Ramos (cell line): Measurements from ENCODE around the gene UQCRC1.

ENCODE experiments used
- in situ Hi-C: fragments of 300-500 bp; cut with MboI; formaldehyde crosslinking; loops from one replicate; pipeline ENCODE4 v1.14.3; 2022; ENCODE audit warnings: low sequenced_read_pairs; ENCODE audit not compliant: unreplicated experiment

The UQCRC1 gene

DNA sequence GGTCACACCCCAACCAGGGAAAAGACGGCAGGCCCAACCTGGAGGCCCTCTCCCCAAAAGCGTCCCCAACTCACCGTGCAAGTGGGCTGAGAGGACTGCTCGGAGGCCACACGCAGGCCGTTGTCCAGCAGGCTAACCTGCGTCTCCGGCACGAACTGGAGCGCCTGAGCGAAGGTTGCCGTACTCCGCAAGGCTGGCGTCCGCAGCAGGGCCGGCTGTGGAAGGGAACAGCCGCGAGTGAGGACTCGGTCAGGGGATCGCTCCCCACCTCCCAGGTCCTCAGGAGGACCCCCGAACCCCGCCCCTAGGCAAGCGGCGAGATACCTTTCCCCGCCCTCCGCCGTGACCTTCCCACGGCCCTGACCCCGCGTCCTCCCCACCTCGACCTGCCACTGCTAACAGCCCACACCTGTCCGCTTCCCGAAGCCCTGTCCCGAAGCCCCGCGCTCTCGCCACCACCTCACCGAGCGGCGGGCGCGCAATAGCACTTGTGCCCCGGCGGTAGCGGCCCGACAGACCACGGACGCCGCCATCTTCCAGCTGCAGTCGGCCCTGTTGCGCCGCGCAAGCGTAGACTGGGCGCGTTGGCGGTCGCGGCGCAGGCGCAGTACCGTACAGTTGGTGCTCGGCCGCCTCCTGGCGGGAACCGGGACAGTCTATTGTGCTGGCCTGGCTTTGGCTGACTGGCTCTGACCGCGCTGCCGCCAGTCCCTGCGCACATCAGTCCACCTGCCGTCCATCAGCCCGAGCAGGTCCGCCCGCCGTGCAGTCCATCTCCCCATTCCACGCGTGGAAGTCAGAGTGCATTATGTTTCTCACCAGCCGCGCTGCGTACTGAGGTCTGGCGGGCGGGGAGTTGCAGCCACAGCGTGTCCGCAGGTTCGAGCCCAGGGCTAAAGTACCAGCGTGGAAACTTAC lies at the start of gene UQCRC1:
Gene UQCRC1, minus strand, starts transcription at position 559 of the 918 bp plus-strand sequence. Its CDS starts 26 bp downstream, at position 533.
- in situ Hi-C loops, result no loop called here

DNA sequence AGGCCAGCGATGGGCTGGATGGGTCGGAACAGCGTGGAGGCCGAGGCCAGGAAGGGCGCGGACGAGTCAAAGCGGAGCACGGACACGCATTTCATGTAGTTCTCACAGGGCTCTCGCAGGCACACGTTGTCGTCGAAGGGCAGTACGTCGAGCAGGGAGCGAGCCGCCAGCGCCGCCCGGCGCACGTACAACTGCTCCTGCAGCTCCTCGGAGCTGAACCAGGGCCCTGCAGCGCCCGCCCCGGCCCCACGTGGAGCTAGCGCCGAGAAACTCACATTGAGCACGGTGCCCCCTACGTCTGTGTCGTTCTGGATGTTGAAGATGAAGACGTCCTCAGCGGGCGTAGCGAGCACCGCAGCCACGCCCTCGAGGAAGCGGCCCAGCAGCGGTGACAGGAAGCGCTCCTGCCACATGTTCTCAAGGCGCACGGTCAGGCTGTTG lies 47.4 kb upstream of the UQCRC1 start:
- in situ Hi-C loops, result no loop called here

DNA sequence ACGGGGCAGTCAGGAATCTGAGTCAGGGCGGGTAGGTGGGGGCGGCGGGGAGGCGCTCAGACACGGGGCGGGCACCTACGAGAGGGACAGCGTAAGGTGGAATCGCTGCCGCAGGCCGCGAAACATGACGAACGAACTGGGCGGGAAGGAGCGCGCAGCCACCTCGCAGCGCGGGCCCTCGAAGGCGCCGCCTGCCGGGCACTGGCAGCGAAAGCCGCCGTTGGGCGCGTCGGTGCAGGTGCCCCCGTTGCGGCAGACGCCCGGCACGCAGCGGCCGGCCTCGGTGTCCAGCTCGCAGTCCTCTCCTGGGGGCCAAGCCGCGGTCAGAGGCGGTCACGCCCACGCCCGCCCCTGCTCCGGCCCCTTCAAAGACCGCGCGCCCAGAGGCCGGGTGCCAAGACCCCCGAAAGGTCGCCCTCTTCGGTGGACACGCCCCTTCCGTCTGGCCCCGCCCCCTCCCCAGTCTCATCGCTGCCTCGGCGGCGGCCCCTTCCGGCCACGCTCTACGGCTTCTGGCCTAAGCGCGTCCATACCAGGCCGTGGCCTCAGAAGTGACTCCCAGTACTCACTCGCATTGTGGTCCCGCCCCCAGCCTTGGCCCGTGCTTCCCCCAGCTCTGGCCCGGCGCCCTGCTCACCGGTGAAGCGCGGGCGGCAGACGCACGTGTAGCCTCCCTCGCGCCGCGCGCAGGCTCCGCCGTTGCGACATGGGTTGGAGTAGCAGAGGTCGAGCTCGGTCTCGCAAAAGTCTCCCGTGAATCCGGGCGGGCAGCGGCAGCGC lies 46.8 kb upstream of the UQCRC1 start:
- in situ Hi-C loops, result no loop called here

DNA sequence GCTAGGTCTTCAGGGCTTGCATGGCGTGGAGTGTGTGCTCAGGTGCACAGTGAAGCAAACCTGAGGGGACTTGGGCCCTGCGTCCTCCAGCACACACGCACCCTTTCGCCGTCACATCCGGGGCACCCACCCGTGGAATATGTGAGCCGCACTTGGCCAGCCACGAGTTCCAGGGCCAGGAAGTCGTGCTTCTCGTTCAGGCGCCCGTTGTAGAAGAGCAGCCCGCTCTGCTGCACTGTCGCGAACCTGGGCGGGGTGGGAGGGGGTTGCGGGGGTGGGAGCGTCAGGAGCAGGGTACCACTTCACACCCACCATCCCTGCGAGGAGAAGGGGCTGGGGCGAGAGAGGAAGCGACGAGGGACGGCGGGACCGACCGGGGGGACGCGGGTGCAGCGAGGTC lies 46.2 kb upstream of the UQCRC1 start:
- in situ Hi-C loops, result no loop called here

DNA sequence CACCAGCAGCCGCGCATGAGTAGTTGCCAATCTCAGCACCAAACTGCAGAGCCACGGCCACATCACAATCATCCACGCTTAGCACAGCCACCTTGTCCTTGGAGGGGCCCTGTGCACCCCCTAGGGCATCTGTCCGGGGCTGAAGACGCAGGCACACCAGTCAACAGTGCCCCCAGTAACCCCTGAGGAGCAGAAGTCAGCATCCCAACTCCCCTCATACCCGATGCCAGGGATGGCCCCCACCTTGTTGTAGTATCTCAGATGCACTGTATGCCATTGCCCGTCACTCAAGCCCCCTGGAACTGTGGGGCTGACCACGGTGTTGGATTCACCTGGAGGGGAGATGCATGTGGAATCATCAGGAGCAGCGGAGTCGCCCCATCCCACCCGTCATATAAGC lies 45.6 kb upstream of the UQCRC1 start:
- in situ Hi-C loops, result no loop called here

DNA sequence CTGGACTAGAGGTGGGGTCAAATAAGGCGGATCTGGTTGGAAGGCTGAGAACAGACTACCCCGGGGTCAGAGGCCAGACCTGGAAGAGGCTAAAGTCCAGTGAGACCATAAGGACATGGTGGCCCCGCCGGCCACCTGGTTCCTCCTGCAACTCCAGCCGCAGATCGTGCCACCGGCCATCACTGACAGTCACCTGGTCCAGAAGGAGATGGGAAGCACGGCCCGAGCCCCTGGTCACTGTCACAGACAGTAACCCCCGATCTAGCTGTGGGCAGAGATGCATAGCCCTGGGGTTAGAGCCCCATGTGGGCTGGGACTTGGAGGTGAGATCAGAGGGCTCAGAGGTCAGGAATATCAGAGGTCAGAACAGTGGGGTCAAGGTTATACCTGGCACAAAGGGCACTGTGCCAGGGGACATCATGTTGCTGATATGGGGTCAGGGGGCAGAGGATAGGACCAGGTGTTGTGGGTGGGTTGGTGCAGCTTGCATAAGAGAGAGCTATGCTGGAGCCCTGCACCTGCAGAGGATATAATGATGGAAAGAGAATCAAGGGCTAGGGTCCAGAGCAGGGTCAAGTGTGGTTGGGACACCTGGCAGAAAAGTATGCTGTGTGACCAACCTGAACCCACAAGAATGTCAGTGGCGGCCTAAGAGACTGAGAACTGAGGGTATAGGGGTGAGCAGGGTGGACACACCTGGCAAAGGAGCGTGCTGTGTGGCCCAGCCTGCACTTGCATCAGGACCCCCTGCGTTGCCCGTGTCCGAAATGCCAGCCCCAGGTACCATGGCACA lies 43.7 kb upstream of the UQCRC1 start:
- in situ Hi-C loops, result no loop called here

DNA sequence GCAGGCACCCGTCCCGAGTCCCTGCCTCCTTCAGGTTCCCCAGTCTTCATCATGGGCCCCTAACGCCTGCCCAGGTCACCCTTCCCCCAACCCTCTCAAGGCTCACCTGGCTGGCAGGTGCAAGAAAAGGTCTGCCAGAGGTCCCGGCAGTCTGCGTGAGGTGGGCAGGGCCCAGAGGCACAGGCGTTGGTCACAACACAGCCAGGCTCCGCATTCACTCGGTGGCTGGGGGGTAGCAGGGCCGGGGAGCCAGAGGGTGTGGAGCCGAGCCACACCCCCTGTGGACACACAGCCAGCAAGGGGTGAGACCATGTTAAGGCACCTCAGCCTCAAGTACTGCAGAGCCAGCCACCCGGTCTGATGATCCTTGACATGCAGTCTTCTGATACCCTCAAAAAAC lies 42.3 kb upstream of the UQCRC1 start:
- in situ Hi-C loops, result no loop called here

DNA sequence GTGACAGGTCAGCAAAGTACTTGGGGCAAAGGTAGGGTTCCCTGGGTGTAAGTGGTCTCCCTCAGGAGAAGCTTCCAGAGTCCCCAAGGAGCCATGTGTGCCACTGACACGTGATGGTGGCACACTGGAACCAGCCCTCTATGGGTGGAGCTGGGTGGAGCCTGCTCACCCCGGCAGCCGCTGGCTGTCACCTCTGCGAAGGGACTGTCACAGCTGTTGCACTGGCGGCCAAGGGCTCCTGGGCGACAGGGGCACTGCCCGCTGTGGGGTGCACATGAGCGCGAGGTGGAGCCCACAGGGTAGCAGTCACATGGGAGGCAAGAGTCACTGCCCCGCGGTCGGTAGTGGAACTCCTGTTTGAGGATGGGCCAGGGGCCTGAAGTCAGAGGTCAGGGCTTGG lies 41.3 kb upstream of the UQCRC1 start:
- in situ Hi-C loops, result no loop called here

DNA sequence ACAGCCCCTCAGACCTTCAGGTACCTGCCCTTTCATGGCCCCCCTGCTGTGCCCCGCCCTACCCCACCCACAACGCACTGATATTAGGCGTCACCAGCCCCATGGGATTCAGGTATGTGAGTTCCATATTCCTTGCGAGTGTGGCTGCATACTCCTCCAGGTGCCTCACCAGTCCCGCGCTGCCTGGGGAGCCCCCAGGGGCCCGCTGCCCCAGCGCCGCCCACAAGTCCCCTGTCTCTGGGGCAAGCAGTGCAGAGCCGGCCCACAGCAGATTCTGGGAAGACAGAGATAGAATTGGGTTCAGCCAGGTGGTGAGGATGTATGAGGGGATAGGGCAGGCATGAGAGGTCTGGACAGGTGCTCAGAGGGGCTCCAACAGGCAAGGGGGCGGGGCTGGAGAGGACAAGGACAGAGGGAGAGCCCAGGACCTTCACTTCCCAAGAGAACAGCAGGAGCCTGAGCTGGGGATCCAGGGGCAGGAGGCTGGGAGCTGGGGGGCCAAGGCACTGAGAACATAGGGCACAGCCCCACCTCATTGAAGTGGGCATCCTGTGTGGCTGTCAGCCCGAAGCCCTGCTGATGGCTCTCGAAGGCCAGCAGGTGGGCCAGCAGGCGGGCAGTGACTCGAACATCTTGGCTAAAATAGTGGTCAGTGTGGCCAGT lies 38.9 kb upstream of the UQCRC1 start:
- in situ Hi-C loops, result no loop called here

DNA sequence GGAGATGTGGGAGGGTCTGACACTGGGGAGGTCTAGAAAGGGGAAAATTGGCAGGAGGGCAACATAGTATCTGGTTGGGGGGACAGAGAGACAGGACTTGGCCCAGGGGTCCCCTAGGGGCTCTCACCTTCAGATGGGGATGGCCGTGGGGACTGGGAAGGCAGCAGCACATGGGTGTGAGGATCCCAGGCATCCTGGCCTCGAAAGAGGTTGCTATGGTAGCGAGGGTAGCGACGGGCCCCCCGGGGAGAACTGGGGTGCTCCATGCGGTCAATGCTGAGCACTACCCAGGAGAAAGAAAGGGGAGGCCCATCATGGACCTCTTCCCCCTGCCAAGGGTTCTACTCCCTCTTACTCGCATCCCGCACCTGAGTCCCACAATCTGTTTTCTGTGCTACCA lies 38.3 kb upstream of the UQCRC1 start:
- in situ Hi-C loops, result no loop called here

DNA sequence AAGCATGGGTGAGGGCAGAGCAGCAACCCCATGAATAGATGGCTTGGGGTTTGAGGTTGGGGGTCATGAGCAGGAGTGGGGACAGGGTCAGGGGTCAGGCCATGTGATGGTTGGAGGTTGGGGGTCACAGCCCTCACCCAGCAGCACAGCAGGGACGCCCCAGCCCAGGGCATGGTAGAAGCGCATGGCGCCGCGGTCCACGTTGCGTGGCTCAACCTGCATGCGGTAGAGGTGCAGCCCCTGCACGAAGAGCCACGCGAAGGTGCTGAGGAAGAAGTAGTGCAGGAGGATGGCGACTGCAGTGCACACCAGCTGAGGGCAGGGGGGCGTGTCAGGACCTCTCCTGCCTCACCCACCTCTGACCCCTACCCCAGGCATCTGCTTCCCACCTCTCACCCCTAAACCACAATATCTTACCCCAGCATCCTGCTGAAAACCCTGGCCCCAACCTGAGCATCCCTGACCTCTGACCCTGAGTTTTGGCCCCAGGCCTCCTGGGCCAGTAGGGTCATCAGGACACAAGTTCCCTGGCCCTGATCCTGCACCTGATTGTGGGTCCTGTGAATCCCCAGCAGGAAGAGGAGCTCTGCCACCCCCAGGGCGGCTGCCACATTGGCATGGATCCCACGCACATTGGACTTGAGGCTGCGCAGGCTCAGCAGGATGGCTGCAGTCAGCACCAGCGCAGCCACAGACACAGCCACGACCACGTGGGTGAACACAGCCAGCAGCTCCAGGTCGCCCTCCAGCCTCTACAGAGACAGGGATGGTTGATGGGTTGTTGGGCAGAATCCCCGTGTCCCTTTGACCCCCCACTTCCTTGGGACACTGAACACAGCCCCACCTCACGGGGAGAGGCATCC lies 35.7 kb upstream of the UQCRC1 start:
- in situ Hi-C loops, result no loop called here

DNA sequence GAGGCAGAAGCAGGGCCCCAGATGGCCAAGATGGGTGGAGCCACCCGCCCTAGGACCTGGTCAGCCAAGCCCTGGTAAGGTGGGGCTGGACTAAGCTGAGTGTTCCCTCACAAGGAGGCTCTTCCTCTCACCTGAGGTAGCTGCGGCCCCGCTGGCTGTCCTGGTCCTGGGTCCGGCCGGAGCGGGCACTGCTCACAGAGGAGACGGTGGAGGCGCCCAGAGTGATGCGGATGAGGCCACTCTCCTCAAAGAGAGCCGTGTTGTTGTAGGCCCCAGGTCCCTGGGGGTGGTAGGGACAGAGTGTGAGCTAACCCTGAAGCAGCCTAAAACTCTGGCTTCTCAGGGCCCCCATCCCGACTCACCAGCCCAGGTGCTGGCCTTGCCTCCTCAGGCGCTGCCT lies 33.2 kb upstream of the UQCRC1 start:
- in situ Hi-C loops, result no loop called here

DNA sequence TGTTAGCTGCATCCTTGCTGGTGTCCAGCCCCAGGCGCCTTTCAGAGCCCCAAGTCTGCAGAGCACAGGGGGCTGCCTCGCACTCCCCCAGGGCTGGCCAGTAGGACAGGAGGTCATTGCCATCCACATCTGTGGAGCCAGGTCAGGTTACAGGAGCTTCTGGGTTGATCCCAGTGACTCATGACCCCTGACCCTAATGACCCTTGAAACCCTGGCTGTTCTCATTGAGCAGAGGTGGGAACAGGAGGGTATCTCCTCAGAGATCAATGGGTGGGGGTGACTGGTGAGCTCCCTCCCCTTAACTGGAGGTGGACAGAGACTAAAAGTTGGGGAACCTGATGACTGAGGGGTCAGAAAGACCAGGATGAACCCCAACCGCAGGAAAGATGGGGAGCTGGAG lies 31.9 kb upstream of the UQCRC1 start:
- in situ Hi-C loops, result no loop called here

DNA sequence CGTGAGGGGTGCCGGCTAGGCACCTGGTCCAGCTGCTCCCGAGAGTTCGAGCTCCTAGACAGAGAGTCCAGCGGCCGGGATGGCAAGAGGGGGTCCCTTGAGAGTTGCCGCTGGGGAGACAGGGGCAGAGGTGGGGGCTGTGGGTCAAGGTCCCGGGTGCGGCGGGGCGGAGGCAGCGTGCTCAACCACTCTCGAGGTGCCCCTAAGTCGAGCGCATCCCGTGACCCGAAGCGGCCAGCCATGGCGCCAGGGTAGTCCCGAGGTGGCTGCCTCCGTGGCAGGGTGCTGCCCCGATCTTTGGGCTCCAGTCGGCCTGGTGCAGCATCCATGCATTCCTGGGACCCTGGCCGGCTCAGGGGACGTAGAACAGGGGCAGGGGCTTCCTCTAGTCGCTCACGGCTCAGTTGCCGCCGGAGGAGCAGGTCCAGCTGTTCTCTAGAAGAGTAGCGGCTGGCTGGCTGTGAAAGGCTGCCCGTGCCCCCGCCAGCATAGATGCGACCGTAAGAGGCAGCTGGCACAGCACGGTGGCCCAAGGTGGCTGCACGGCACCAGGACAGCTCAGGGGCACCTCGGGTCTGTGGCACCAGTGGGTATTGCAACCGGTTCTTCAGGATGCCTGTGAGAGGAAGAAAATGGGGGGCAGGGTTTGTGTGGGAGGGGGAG lies 30.6 kb upstream of the UQCRC1 start:
- in situ Hi-C loops, result loop anchor here (10.0 kb wide), 1 partner anchor 175 kb away; a partner anchor contains a TSS

DNA sequence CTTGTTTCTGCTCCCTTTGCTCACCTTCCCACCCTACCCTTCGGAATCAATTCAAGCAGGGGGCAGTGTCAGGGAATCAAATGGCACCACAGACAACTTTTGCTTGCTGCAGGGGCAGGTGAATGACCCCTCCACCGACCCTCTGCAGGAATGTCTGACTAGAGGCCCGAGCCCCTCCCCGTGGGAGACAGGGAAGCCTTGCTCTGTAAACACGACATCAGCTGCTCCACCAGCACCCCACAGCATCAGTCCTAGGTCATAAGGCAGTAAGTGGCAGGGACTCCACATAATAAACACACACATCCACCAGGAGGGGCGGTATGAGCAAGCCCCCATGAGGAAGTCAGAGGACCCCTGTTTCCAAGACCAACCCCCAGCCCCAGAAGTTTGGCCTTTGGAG lies 27.9 kb upstream of the UQCRC1 start:
- in situ Hi-C loops, result loop anchor here (10.0 kb wide), 1 partner anchor 173 kb away; a partner anchor contains a TSS

DNA sequence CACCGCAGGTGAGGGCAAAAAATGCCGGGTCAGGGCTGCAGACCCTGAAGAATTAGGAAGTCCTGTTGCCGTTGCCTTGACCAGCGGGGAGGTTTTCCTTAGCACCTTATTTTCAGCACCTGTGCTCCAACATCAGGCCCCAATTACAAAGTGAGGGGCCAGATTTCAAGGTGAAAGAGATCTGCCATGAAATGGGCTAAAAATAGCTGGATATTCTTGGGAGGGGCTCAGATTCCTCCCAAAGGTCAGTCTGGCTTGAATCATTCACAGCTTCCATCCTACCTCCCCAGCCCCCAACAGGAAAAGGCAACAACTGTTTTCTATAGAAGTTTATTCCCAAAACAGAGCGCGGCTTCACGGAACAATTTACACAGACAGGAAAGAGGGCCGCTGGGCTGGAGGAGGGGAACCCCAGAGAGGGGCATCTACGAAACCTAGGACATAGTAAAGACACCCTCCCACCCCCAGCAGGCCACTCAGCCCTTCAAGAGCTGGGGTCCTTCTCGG lies 26.8 kb upstream of the UQCRC1 start:
- in situ Hi-C loops, result loop anchor here (10.0 kb wide), 1 partner anchor 171 kb away; a partner anchor contains a TSS

DNA sequence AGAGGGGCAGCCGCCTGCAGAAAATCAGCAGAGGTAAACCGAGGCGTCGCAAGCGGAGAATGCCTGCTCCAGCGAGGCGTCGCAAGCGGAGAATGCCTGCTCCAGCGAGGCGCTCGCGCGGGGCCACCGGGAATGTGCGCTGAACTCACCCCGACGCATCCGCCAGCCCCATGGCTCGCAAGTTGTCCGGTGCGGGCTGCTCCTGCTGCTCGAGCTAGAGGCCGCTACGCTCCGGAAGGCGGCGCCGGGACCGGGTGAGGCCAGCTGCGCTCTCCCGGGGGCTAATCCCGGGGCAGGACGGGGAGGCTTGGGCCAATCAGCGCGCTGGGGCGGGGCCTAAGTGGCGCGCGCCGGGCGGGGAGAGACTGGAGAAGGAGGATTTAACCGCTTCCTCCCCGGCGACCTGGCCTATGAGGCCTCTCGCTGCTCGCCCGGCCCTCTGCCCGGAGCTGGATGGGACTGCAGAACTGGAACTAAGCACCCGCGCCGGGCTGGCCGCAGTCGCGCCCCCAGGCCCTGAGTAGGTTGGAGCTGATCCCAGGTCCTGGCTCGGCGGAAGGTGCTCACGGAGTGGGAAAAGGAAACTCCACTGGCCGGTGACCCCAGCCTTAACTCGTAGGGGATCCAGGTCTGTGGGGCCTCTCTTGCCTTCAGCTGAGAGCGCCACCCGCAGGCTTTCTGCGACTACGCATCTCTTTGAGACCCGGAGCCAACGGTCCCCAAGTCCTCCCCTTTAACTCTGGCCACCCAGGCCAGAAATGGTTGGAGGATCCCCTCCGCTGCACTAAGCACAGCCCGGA lies 26.0 kb upstream of the UQCRC1 start, which contains the start of gene SLC26A6:
Gene SLC26A6, minus strand, starts transcription at position 240 of the 800 bp plus-strand sequence. Its CDS starts 68 bp downstream, at position 172.
- in situ Hi-C loops, result loop anchor here (10.0 kb wide), 1 partner anchor 171 kb away; a partner anchor contains a TSS
